NCI-H345 (cell line): ENCODE measurements around the gene IGIP.
A peak's percentile ranks its signal among the peaks of the same experiment; 100 is the strongest.

ENCODE experiments used
- DNase-seq: peaks from one replicate; lab custom pipeline; 2025; lab: John Stamatoyannopoulos, UW

Gene IGIP

GRCh38 chr5:140125637-140126036 is at the start of gene IGIP:
TSS of gene IGIP (plus strand) at chr5:140125937. CDS start at chr5:140128477, 2,540 bp downstream.
- no peak for DNase-seq

GRCh38 chr5:140076142-140076541 is 49.6 kb upstream of the IGIP start:
- no peak for DNase-seq

DNA sequence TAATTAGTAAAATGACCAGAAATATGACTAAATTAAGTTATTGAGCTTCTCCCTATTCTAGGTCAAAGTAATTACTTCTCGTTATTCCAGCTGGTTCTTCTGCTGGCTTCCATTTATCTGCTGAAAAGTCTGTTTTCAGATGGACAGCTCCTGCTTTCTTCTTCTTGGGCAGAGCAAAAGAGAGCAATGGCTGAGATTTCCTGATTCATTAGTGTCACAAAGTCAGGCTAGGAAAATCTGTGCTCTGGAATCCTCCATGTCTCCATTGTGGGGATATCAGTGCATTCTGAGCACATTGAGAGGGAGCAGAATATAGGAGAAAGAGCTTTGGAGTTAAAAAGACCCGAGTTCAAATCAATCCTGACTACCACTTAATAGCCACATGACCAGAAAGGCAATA is 48.9 kb upstream of the IGIP start:
- DNase-seq = no peak

DNA sequence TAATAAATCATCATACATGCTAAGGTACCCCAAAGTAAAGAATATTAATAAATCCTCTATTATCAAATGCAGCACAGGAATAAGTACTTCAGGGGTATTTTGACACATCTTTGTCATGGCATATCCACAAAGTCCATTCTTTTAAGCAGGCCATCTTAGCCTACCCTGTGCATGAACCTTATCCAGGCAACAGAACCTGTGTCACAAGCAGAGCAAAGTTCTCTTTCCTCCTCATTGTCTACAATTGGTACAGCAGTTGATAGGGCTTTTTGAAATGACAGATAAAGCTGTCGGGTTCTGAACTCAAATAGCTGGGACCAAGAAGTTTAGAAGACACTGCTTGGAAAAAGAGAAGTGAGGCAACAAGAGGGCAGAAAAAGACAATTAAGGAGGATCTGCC is 42.6 kb upstream of the IGIP start:
- no peak for DNase-seq

DNA sequence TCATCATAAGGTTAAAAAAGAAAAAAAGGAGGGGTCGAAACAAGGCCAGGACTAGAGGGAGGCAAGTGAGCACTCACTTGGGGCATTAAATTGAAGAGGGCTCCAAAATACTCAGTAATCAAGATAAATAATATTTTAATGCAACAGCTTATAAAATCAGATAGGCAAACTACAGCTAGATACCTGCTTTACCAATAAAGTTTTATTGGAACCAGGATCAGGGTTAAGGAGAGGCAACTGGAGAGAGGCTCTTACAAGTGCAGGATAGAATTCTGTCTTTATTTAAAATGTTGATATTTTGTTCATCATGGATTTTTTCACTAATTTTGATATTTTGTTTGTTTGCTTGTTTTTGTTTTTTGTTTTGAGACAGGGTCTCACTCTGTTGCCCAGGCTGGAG is 42.1 kb upstream of the IGIP start:
- no peak for DNase-seq

DNA sequence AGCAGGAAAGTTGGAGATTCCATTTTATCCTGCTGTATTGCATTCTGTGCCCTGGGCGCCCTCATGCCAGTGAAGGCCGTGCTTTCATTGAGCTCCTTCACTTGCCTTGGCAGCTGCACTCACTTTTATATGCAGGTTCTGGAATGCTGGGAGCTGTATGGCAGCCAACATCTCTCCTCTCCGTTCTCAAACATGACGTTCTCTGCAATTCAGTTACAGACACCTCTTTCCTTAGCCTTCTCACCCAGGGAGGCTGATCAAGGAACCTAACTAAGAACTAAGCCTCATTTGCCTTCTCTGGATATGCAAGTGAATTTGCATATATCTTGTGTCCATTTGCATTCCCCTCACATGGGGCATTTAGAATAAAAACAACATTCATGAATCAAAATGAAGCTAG is 41.2 kb upstream of the IGIP start:
- no peak for DNase-seq

GRCh38 chr5:140090251-140090650 is 35.5 kb upstream of the IGIP start:
- no peak for DNase-seq

- DNase-seq = no peak
Observed at GRCh38 chr5:140093179-140093578, 32.6 kb upstream of the IGIP start.

- no peak for DNase-seq
Observed at GRCh38 chr5:140093866-140094265, 31.9 kb upstream of the IGIP start.

- no peak for DNase-seq
Observed at GRCh38 chr5:140094889-140095288, 30.8 kb upstream of the IGIP start.

DNA sequence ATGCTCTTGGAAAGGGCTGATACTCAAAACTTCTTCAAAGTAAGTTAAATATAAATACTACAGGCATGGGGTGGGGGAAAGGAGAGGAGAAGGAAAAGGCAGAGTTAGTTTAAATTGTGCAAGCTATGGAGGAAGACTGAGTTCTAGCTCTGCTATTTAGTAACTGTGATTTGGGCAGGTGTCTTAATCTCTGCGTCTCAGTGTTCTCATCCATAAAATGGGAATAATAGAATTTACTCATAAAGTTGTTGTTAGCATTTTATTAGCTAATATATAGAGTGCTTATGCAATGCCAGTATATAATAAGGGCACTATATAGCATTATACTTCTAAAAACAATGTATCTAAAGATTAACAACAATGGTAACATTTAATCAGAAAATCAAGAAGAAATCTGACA is 24.6 kb upstream of the IGIP start:
- no peak for DNase-seq

- DNase-seq = no peak
Observed at GRCh38 chr5:140103154-140103553, 22.6 kb upstream of the IGIP start.

- no peak for DNase-seq
Observed at GRCh38 chr5:140104100-140104499, 21.6 kb upstream of the IGIP start.

- no peak for DNase-seq
Observed at GRCh38 chr5:140106101-140106500, 19.6 kb upstream of the IGIP start.

DNA sequence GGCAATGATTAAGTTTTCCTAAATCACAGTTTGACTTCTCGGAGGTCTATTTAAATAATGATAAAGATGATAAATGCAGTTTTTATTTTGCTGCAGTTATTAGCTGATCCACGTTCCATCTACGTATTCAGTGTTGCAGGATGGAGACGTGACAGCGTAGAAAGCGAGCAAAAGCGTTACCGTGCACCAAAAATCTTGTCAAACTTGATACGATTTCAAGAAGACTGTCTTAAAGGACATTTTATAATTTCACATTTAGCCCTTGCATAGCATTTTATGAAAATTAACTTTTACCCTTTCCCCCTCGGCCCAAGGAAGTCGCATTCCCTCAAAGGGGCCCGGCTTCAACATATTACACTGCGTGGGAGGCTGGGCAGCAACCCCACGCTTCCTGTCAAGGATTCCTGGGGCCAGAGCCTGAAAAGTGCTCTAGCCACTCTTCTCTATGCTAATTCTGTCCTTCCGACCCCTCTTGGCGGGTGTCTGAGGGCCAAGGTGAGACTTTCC is 18.9 kb upstream of the IGIP start:
- DNase-seq = no peak

DNA sequence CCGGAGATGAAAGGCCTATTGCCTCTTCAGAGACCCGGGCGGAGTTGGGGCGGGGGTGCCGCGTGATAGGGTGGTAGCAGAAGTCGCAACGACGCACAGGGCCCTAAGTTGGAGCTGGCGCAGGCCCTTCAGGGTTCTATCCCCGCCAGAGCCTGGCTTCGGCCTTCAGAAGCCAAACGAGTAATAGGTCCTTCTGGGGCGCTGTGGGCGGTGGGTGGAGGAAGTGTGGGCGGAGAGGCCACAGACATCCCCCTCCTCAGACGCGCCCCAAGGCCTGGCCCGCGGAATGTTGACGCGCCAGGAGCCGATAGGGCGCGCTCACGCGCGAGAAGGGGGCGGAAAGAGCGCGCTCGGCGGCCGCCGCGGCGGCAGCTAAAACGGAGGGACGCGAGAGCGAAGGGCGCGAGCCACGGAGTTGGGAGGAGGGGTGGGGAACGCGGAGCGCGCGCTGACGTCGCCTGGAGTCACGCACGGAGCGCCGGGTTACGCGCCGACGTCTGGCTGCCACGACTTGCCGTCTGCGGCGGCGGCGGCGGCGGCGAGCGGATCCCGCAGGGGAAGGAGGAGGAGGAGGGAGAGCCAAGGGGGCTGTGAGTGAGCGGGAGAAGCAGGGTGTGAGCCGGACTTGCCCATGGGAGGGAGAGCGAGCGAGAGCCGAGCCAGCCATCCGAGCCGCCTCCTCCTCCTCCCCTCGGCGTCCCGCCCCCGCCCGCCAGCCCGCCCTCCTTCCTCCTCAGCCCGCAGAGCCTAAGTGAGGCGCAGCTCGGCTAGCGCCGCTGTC is 18.2 kb upstream of the IGIP start:
- DNase-seq = peak; percentile 91

DNA sequence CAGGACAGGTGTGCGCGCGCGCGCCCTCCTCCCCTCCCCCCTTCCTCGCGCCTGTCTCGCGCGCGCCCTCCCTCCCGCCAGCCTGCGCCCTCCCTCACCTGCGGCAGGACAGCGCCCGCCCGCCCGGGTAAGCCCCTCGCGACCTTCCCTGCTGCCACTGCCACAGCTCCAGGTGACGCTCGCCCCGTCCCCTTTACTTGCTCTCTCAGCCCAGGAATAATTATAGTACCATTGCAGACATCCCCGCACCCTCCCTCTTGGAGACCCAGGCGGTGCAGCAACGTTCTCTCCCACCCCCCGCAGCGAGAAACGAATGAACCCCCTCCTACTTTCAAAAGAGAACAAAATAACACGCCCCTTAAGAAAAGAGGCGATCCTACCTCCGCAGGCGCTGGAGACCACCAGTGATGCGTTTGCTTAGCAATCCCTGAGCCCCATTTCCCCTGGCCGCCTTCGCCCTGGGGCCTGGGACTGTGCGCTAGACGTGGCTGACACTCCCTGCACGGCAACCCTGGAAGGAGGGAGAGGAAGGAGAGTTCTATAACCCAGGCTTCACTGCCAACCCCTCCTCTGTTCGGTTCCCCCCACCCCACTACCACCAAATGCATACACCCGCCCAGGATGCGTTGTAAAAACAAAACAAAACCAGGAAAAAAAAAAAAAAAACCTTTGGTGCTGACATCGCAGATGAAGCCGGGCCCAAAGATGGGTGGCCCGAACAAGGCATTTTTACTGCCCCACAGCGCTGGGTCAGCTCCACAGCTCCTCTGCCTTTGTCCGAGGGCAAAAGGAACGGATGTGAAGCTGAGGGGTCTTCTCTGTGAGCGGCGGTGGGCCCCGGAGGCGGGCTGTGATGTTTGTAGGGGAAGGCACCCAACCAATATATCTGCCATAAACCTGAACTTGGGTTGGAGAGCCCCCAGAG is 17.4 kb upstream of the IGIP start:
- no peak for DNase-seq

DNA sequence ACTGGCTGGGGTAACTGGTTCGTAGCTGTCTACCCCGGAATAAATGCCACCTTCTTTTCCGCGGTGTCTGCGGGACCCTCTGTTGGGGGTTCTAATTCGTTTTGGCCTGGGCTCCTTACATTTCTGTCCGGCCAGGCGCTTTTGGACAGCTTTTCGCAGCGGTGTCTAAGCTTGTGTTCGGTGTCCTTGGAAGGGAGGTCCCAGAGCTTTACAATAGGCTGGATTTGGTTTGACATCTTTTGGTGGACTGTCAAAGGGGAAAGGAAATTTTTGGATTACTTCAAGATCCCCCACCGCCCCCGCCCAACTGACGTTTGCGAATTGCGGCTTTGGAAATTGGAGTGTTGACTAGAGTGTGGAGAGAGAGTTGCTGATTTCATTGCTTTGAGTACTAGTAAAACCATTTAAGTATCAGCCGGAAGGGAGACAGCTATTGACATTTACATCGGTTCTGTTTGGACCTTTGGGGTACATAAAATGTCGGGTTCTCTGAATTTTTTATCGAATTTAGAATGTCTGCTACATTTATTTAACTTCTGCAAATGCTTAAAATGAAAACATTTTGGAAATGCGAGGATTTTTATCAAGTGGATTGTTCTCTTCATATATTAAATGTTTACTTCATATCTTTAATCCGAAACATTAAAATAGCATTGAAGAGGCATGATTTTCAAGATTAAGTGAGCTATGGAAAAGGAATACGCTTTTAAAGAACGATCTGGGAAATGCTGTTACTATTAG is 16.5 kb upstream of the IGIP start:
- no peak for DNase-seq

DNA sequence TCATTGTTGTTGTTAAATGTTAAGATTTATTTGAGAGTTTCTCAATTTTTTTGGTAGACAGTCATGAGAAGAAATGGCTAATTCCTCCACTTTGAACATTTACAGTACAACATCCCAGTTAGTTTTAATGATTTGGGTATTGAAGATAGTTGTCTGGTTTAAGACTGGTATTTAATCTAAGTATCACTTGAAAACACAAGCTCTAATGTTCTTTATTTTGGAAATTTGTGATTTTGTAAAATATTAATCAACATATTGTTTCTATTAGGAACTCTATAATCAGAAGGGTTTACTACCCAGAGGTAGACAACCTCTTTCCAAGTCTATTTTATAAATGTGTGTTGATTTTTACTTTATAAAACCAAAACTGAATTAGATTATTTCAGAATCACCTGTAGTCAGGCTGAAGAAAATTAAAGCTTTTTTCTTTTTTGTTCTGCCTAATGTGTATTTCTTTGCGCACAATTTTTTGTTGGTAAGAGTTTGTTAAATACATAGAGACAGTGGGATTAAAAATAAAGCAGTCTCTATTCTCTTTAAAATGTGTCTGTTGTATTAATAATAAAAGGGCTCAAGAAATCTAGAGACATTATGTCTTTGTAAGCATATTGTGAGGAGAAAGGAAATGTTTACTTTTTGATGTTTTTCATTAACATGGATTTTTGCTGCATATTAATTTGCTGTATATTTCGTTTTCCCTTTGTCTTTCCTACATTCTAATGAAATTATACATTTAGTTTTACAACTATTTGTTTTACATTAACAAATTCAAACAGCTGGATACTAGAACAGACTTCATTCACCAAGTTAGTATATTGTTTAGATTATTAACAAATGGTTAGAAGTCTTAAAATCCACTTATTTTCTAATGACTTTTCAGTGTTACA is 15.7 kb upstream of the IGIP start:
- no peak for DNase-seq

GRCh38 chr5:140110646-140110957 is 15.1 kb upstream of the IGIP start:
- DNase-seq = no peak
